Left renal pelvis (tissue), 4 donors: ENCODE results near the gene KATNAL1. TPM values are rescaled to one million over a fixed set of nuclear protein-coding genes. Genes with fewer than 3 reads are reported as not detected.
"Not testable (repeated sequence)": the region's sequence is repeated elsewhere in the genome, so short reads cannot be mapped to it uniquely, and the experiment has no call there.

ENCODE experiments used
- DNase-seq, 4 donors: peaks; one replicate each; pipeline ENCODE4 v3.0.0-alpha.2; 2013; ENCODE audit warnings: low read depth in 4 of 4, low spot score in 3 of 4
- polyA plus RNA-seq, 4 donors: library from polyadenylated mRNA; unstranded; fragments of 120-200 nt; gene quantifications; one replicate each; pipeline ENCODE4 v1.2.1, GENCODE V29; 2013; ENCODE audit not compliant: insufficient read length in 4 of 4

KATNAL1 gene
- polyA plus RNA-seq, 4 donors = 11.9 to 21.3 (median 13.6) TPM

- no peak for DNase-seq
These were observed 82.6 kb downstream of the KATNAL1 start for GRCh38 chr13:30224732-30225131.

- DNase-seq = no peak
These were observed 85.1 kb downstream of the KATNAL1 start for GRCh38 chr13:30222254-30222653.

GRCh38 chr13:30216111-30216510, 91.2 kb downstream of the KATNAL1 start:
- DNase-seq = no peak

GRCh38 chr13:30212256-30212655, 95.1 kb downstream of the KATNAL1 start:
- no peak for DNase-seq

GRCh38 chr13:30211745-30212144, 95.6 kb downstream of the KATNAL1 start:
- no peak for DNase-seq

GRCh38 chr13:30204564-30204963, 102.8 kb downstream of the KATNAL1 start:
- no peak for DNase-seq

- no peak for DNase-seq
These were observed 111.3 kb downstream of the KATNAL1 start for GRCh38 chr13:30196025-30196424.

- no peak for DNase-seq
These were observed 112.4 kb downstream of the KATNAL1 start for GRCh38 chr13:30194906-30195305.

GRCh38 chr13:30193279-30194234, 113.8 kb downstream of the KATNAL1 start:
- DNase-seq = no peak

GRCh38 chr13:30192320-30193093, 114.8 kb downstream of the KATNAL1 start:
- no peak for DNase-seq

- DNase-seq = no peak
These were observed 115.8 kb downstream of the KATNAL1 start for GRCh38 chr13:30191491-30192100.

- no peak for DNase-seq
These were observed 120.5 kb downstream of the KATNAL1 start for GRCh38 chr13:30186634-30187415.

GRCh38 chr13:30181888-30182651, 125.3 kb downstream of the KATNAL1 start:
- DNase-seq = no peak

GRCh38 chr13:30179597-30180276, 127.6 kb downstream of the KATNAL1 start:
- DNase-seq = no peak

GRCh38 chr13:30178976-30179375, 128.4 kb downstream of the KATNAL1 start:
- DNase-seq = no peak

- DNase-seq = no peak
These were observed 132.2 kb downstream of the KATNAL1 start for GRCh38 chr13:30175166-30175565.

GRCh38 chr13:30174250-30174649, 133.1 kb downstream of the KATNAL1 start:
- DNase-seq = not testable (repeated sequence)

- no peak for DNase-seq
These were observed 134.1 kb downstream of the KATNAL1 start for GRCh38 chr13:30173303-30173610.

- no peak for DNase-seq
These were observed 134.6 kb downstream of the KATNAL1 start for GRCh38 chr13:30172593-30173302.
